ENCODE data around the gene SLC9A9. TPM values are rescaled to one million over a fixed set of nuclear protein-coding genes. Genes with fewer than 3 reads are reported as not detected.

Gene SLC9A9
- polyA plus RNA-seq, 1 donor from 2014 or later, result 0.54 TPM

DNA sequence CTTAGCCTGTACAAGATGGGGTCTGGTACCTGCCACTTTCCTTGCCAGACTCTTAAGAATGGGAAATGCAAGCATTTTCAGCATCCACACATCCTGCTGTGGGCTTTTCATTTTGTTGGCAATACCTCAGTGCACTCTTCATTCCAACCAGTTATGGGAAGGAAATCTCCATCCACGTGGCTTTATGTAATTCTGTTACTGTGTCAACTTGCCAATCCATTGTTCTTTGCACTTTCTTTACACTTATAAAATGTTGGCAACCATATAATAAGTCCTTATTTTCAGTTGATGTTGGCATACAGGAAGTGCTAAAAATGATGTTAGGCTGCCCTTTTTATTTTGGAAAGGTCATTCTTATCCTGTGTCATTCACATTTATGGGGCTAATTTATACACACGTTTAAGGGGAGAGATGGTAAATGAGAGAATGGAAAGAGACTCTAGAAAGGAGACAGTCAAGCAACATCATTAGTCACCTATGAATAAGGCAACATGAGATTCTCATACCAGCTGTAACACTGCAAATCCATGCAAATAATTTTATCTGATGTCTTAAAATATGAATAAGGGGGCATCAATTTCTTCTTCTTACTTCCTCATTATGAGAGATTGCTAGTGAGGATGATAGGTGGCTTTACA is 490.0 kb downstream of the SLC9A9 start:
- H3K79me2 ChIP-seq (replicated peaks; ENCODE audit: insufficient read depth, low read length), result no peaks in the 10 kb centered on the region
- no peaks in the 10 kb centered on the region for H3K9me3 ChIP-seq (ENCODE audit: low read length)
- no peak overlapping the region for H3K9ac ChIP-seq (ENCODE audit: low read length)
- no peaks in the 10 kb centered on the region for H3K27me3 ChIP-seq (ENCODE audit: insufficient read depth, low read depth, low read length)
- no peak overlapping the region for H2AFZ ChIP-seq (ENCODE audit: low read depth, low read length)
- no peaks in the 10 kb centered on the region for H3K36me3 ChIP-seq (ENCODE audit: insufficient read depth, low read length)
- no peaks in the 10 kb centered on the region for H3K9me2 ChIP-seq (ENCODE audit: insufficient read depth, low read length)
- TF ChIP-seq, protein P1, sequence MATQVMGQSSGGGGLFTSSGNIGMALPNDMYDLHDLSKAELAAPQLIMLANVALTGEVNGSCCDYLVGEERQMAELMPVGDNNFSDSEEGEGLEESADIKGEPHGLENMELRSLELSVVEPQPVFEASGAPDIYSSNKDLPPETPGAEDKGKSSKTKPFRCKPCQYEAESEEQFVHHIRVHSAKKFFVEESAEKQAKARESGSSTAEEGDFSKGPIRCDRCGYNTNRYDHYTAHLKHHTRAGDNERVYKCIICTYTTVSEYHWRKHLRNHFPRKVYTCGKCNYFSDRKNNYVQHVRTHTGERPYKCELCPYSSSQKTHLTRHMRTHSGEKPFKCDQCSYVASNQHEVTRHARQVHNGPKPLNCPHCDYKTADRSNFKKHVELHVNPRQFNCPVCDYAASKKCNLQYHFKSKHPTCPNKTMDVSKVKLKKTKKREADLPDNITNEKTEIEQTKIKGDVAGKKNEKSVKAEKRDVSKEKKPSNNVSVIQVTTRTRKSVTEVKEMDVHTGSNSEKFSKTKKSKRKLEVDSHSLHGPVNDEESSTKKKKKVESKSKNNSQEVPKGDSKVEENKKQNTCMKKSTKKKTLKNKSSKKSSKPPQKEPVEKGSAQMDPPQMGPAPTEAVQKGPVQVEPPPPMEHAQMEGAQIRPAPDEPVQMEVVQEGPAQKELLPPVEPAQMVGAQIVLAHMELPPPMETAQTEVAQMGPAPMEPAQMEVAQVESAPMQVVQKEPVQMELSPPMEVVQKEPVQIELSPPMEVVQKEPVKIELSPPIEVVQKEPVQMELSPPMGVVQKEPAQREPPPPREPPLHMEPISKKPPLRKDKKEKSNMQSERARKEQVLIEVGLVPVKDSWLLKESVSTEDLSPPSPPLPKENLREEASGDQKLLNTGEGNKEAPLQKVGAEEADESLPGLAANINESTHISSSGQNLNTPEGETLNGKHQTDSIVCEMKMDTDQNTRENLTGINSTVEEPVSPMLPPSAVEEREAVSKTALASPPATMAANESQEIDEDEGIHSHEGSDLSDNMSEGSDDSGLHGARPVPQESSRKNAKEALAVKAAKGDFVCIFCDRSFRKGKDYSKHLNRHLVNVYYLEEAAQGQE (IDR thresholded peaks at IDR 0.05; ENCODE audit: borderline replicate concordance), result no peak
- TF ChIP-seq, protein P2, sequence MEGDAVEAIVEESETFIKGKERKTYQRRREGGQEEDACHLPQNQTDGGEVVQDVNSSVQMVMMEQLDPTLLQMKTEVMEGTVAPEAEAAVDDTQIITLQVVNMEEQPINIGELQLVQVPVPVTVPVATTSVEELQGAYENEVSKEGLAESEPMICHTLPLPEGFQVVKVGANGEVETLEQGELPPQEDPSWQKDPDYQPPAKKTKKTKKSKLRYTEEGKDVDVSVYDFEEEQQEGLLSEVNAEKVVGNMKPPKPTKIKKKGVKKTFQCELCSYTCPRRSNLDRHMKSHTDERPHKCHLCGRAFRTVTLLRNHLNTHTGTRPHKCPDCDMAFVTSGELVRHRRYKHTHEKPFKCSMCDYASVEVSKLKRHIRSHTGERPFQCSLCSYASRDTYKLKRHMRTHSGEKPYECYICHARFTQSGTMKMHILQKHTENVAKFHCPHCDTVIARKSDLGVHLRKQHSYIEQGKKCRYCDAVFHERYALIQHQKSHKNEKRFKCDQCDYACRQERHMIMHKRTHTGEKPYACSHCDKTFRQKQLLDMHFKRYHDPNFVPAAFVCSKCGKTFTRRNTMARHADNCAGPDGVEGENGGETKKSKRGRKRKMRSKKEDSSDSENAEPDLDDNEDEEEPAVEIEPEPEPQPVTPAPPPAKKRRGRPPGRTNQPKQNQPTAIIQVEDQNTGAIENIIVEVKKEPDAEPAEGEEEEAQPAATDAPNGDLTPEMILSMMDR (IDR thresholded peaks at IDR 0.05; ENCODE audit: poor library complexity, severe bottlenecking), result no peak
- TF ChIP-seq EP300 (conservative IDR thresholded peaks at IDR 0.05; ENCODE audit: poor library complexity, severe bottlenecking) (no peak), EZH2 (IDR thresholded peaks at IDR 0.05; ENCODE audit: borderline replicate concordance, insufficient read depth, low read length, poor library complexity, severe bottlenecking) (no peak), POLR2AphosphoS5 (IDR thresholded peaks at IDR 0.05) (no peak), RAD21 (conservative IDR thresholded peaks at IDR 0.05) (no peak), SMC3 (conservative IDR thresholded peaks at IDR 0.05; ENCODE audit: poor library complexity) (no peak), MXI1 (conservative IDR thresholded peaks at IDR 0.05; ENCODE audit: poor library complexity, severe bottlenecking) (no peak), TAF1 (IDR thresholded peaks at IDR 0.05; ENCODE audit: low read depth) (no peak)
- H3K4me2 ChIP-seq (ENCODE audit: low read length), result no peak overlapping the region
- H3K4me3 ChIP-seq (ENCODE audit: low read length), result no peak overlapping the region
- H4K20me1 ChIP-seq (ENCODE audit: insufficient read depth), result no peaks in the 10 kb centered on the region
- H3F3A ChIP-seq (ENCODE audit: insufficient read depth, low read length, poor library complexity, severe bottlenecking), result no peaks in the 10 kb centered on the region
- no peak overlapping the region for H3K27ac ChIP-seq (ENCODE audit: low read length)

DNA sequence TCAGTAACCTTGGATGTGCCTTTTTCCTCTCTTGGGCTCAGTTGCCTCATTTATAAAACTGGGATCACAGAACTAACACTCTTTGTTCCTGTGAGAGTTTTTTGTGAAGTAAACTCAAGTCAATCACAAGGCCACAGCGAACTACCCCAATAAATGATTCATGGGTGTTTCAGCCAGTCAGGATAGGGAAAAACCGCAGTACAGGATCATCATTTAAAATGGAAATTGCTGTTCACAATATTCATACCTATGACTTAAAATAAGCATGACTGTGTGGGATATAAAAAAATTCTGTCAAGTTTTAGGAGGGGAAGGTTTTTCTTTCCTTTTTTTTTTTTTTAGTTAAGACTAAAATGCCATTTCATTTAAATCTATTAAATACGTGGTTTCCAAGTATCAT is 490.6 kb downstream of the SLC9A9 start:
- no peaks in the 10 kb centered on the region for H3K9me2 ChIP-seq (ENCODE audit: insufficient read depth, low read length)
- no peak overlapping the region for H3K27ac ChIP-seq (ENCODE audit: low read length)
- no peaks in the 10 kb centered on the region for H3K36me3 ChIP-seq (ENCODE audit: insufficient read depth, low read length)
- no peaks in the 10 kb centered on the region for H3K9me3 ChIP-seq (ENCODE audit: low read length)
- no peaks in the 10 kb centered on the region for H3K27me3 ChIP-seq (ENCODE audit: insufficient read depth, low read depth, low read length)
- TF ChIP-seq SMC3 (conservative IDR thresholded peaks at IDR 0.05; ENCODE audit: poor library complexity), result no peak
- TF ChIP-seq EP300 (conservative IDR thresholded peaks at IDR 0.05; ENCODE audit: poor library complexity, severe bottlenecking), result no peak
- TF ChIP-seq EZH2 (IDR thresholded peaks at IDR 0.05; ENCODE audit: borderline replicate concordance, insufficient read depth, low read length, poor library complexity, severe bottlenecking), result no peak
- TF ChIP-seq, protein P2 (IDR thresholded peaks at IDR 0.05; ENCODE audit: poor library complexity, severe bottlenecking), result no peak
- no peak for TF ChIP-seq RAD21 (conservative IDR thresholded peaks at IDR 0.05)
- TF ChIP-seq MXI1 (conservative IDR thresholded peaks at IDR 0.05; ENCODE audit: poor library complexity, severe bottlenecking), result no peak
- no peak overlapping the region for H3K9ac ChIP-seq (ENCODE audit: low read length)
- H3K4me2 ChIP-seq (ENCODE audit: low read length), result no peak overlapping the region
- H3F3A ChIP-seq (ENCODE audit: insufficient read depth, low read length, poor library complexity, severe bottlenecking), result no peaks in the 10 kb centered on the region
- no peak overlapping the region for H2AFZ ChIP-seq (ENCODE audit: low read depth, low read length)
- no peak overlapping the region for H3K4me3 ChIP-seq (ENCODE audit: low read length)
- no peaks in the 10 kb centered on the region for H3K79me2 ChIP-seq (replicated peaks; ENCODE audit: insufficient read depth, low read length)
- H4K20me1 ChIP-seq (ENCODE audit: insufficient read depth), result no peaks in the 10 kb centered on the region
